ENCODE data around the gene ZNF717. TPM values are rescaled to one million over a fixed set of nuclear protein-coding genes. Genes with fewer than 3 reads are reported as not detected.

ZNF717 gene
- total and polyA plus RNA-seq, 2 of the 8 experiments (the other 6 are each of a cell fraction or from before 2014, with no cell fraction given), result 14.2 TPM; not detected in 1

DNA sequence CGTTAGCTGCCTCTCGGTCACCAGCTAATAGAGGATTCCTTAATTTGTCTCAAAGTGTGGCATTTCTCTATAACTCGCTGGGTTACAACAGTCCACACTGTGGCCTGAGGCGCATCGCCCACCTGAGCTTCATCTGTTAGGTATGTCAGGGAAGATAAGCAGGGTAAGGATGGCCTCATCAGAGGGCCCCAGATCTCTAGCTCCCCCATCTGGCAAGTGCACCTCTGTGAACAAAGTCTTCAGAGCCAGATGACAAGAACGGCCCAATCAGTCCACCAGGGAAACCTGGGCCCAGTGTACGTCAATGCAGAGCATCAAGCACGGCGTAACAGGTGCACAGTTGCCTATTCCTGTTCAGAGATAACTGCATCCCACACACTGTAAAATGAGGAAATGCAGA, 98.0 kb downstream of the ZNF717 start:
- ChIA-PET POLR2A (ENCODE audit: partially characterized antibody) (no interaction called here), CTCF (ENCODE audit: partially characterized antibody) (interaction anchor here (0.9 to 2.1 kb wide), 7 partner anchors 10 to 119 kb away, joined by 3 to 11 read pairs (median 4); no protein-coding TSS in a partner anchor)
- Histone ChIP-seq H3K56ac (replicated peaks; ENCODE audit: insufficient read length, low read depth, low read length) (no peak overlapping the region), H2BK20ac (ENCODE audit: low read length) (no peak overlapping the region), H3K23me2 (ENCODE audit: low read depth, low read length) (peaks cover 2% of the 10 kb centered on the region; the same call in 1 of the 2 replicates), H2BK5ac (ENCODE audit: low read depth, low read length) (no peak overlapping the region), H4K91ac (replicated peaks; ENCODE audit: insufficient read length, low read length) (no peak overlapping the region), H3K4ac (replicated peaks; ENCODE audit: insufficient read length, low read depth, low read length) (no peak overlapping the region), H4K5ac (ENCODE audit: insufficient read length, low read depth, low read length) (no peak overlapping the region), H4K20me1 (replicated peaks in 1 of 2; ENCODE audit: control insufficient read depth in 1 of 2, insufficient read depth in 2 of 2, low read length in 2 of 2) (no peaks in the 10 kb centered on the region), H3K4me3 (ENCODE audit: extremely low read depth in 1 of 4, insufficient read depth in 2 of 4, low read depth in 3 of 4, low read length in 4 of 4) (no peak overlapping the region), H3K36me3 (ENCODE audit: control insufficient read depth in 2 of 4, insufficient read depth in 4 of 4, low read length in 3 of 4) (no peaks in the 10 kb centered on the region), H4K8ac (ENCODE audit: extremely low read depth, insufficient read depth, low read length) (no peak overlapping the region), H2BK12ac (ENCODE audit: low read depth, low read length) (no peak overlapping the region), H3K27ac (ENCODE audit: low read depth, low read length) (no peak overlapping the region), H3K4me1 (replicated peaks in 1 of 4; ENCODE audit: control insufficient read depth in 3 of 4, insufficient read depth in 4 of 4, low read length in 3 of 4) (no peaks in the 10 kb centered on the region), H3K14ac (ENCODE audit: insufficient read length) (no peak overlapping the region), H2BK15ac (ENCODE audit: low read length) (no peak overlapping the region), H2BK120ac (replicated peaks; ENCODE audit: low read depth, low read length) (no peak overlapping the region), H3K18ac (ENCODE audit: extremely low read depth, low read length) (no peak overlapping the region), H3K9ac (replicated peaks in 1 of 4; ENCODE audit: extremely low read depth in 1 of 4, low read depth in 3 of 4, low read length in 3 of 4) (no peak overlapping the region), H2AK5ac (ENCODE audit: low read depth, low read length) (no peak overlapping the region), H3K27me3 (replicated peaks in 1 of 4; ENCODE audit: control insufficient read depth in 3 of 4, extremely low read depth in 1 of 4, insufficient read depth in 3 of 4, low read length in 3 of 4) (no peaks in the 10 kb centered on the region), H3K4me2 (ENCODE audit: insufficient read depth in 1 of 2, low read depth in 2 of 2, low read length in 2 of 2) (no peak overlapping the region), H3K9me3 (ENCODE audit: insufficient read depth in 2 of 2, low read depth in 1 of 2, low read length in 1 of 2) (peaks cover 2% of the 10 kb centered on the region in 2 experiments; a peak in 1 of 4 replicates), H2AFZ (ENCODE audit: low read length) (no peak overlapping the region), H3K79me2 (ENCODE audit: control insufficient read depth in 1 of 2, insufficient read depth in 2 of 2, low read length in 2 of 2) (no peaks in the 10 kb centered on the region), H3K79me1 (ENCODE audit: low read depth, low read length) (no peaks in the 10 kb centered on the region), H3K23ac (ENCODE audit: insufficient read length) (no peak overlapping the region)
- FAIRE-seq (no peak), DNase-seq (ENCODE audit: low read depth in 1 of 2, low spot score in 2 of 2) (peak in 1 of 2 experiments; percentile 62)
- WGBS, 2 experiments (ENCODE audit: extremely low coverage in 1 of 2, insufficient coverage in 1 of 2, insufficient read length in 1 of 2, insufficient replicate concordance in 2 of 2, low coverage in 1 of 2, low lambda C conversion rate in 2 of 2, missing lambda C conversion rate in 1 of 2), result 88% methylated on average over 9 of the region's 9 CpGs; no CpG with 5 or more reads in 1 of the 2 experiments
- TF ChIP-seq CBX8 (IDR thresholded peaks at IDR 0.05; ENCODE audit: borderline replicate concordance, low read depth, low read length) (no peak), RAD21 (IDR thresholded peaks at IDR 0.05 in 1 of 2, conservative IDR thresholded peaks at IDR 0.05 in 1 of 2; ENCODE audit: low read depth in 2 of 2, low read length in 2 of 2) (peak; percentile 44 to 58; a peak in 3 of 4 replicates), CTCF (IDR thresholded peaks at IDR 0.05; ENCODE audit: control extremely low read depth in 1 of 3, insufficient read depth in 1 of 3, low read depth in 1 of 3, low read length in 3 of 3) (peak; percentile 50 to 67 (median 57)), SRF (IDR thresholded peaks at IDR 0.05; ENCODE audit: low read depth, low read length) (no peak)

Data from H1 (cell line).